ENCODE data around the gene THRB. TPM values are rescaled to one million over a fixed set of nuclear protein-coding genes. Genes with fewer than 3 reads are reported as not detected.
"Not testable (repeated sequence)": the region's sequence is repeated elsewhere in the genome, so short reads cannot be mapped to it uniquely, and the experiment has no call there.

THRB gene
- total RNA-seq, 2 donors from 2014 or later: 6.7 to 6.9 TPM

- ATAC-seq (no peak), DNase-seq (no peak)
- no peaks in the 10 kb centered on the region for H3K27me3 ChIP-seq
- no peaks in the 10 kb centered on the region for H3K36me3 ChIP-seq (replicated peaks in 1 of 2; ENCODE audit: insufficient read depth in 1 of 2, low read depth in 2 of 2)
- no peaks in the 10 kb centered on the region for H3K9me3 ChIP-seq
- H3K27ac ChIP-seq: peak overlapping the region in 1 of 4 donors; percentile 33
- intact Hi-C loops (cut with DNase I): no loop called here
- no peak overlapping the region for H3K4me3 ChIP-seq
- H3K4me1 ChIP-seq: peaks cover 26% of the 10 kb centered on the region
- 73 to 79% methylated on average over 1 of the region's 1 CpG for WGBS, 2 donors
- TF ChIP-seq POLR2A (IDR thresholded peaks at IDR 0.05) (no peak), CTCF (IDR thresholded peaks at IDR 0.05) (no peak)
Observed at GRCh38 chr3:24434651-24435050, 60.0 kb downstream of the THRB start.

GRCh38 chr3:24433838-24434591, 60.6 kb downstream of the THRB start:
- TF ChIP-seq POLR2A (IDR thresholded peaks at IDR 0.05): no peak
- TF ChIP-seq CTCF (IDR thresholded peaks at IDR 0.05): no peak
- no peak for DNase-seq
- H3K27ac ChIP-seq: peak overlapping the region in 1 of 4 donors; percentile 33
- intact Hi-C loops (cut with DNase I): no loop called here
- no peaks in the 10 kb centered on the region for H3K9me3 ChIP-seq
- no peaks in the 10 kb centered on the region for H3K36me3 ChIP-seq (replicated peaks in 1 of 2; ENCODE audit: insufficient read depth in 1 of 2, low read depth in 2 of 2)
- 42 to 44% methylated on average over 5 of the region's 5 CpGs for WGBS, 2 donors
- H3K4me3 ChIP-seq: no peak overlapping the region
- no peak for ATAC-seq
- peaks cover 26% of the 10 kb centered on the region for H3K4me1 ChIP-seq
- H3K27me3 ChIP-seq: no peaks in the 10 kb centered on the region

GRCh38 chr3:24432989-24433388, 61.7 kb downstream of the THRB start:
- DNase-seq: no peak
- Histone ChIP-seq H3K4me3 (no peak overlapping the region), H3K36me3 (replicated peaks in 1 of 2; ENCODE audit: insufficient read depth in 1 of 2, low read depth in 2 of 2) (no peaks in the 10 kb centered on the region), H3K4me1 (peaks cover 26% of the 10 kb centered on the region), H3K27ac (no peak overlapping the region), H3K27me3 (no peaks in the 10 kb centered on the region), H3K9me3 (no peaks in the 10 kb centered on the region)
- intact Hi-C loops (cut with DNase I): no loop called here
- no peak for ATAC-seq
- no peak for TF ChIP-seq POLR2A (IDR thresholded peaks at IDR 0.05)

GRCh38 chr3:24428481-24428880, 66.2 kb downstream of the THRB start:
- ATAC-seq (no peak), DNase-seq (no peak)
- Histone ChIP-seq H3K36me3 (replicated peaks in 1 of 2; ENCODE audit: insufficient read depth in 1 of 2, low read depth in 2 of 2) (no peaks in the 10 kb centered on the region), H3K9me3 (no peaks in the 10 kb centered on the region), H3K27ac (no peak overlapping the region), H3K4me3 (no peak overlapping the region), H3K27me3 (no peaks in the 10 kb centered on the region), H3K4me1 (peaks cover 5% of the 10 kb centered on the region)
- intact Hi-C loops (cut with DNase I): no loop called here
- WGBS, 2 donors: 44 to 48% methylated on average over 2 of the region's 2 CpGs
- TF ChIP-seq POLR2A (IDR thresholded peaks at IDR 0.05) (no peak), CTCF (IDR thresholded peaks at IDR 0.05) (no peak)

- Histone ChIP-seq H3K9me3 (no peaks in the 10 kb centered on the region), H3K27me3 (no peaks in the 10 kb centered on the region), H3K4me3 (no peak overlapping the region), H3K36me3 (replicated peaks in 1 of 2; ENCODE audit: insufficient read depth in 1 of 2, low read depth in 2 of 2) (no peaks in the 10 kb centered on the region), H3K27ac (no peak overlapping the region), H3K4me1 (no peaks in the 10 kb centered on the region)
- DNase-seq: no peak
- no peak for ATAC-seq
- intact Hi-C loops (cut with DNase I): no loop called here
- WGBS, 2 donors: 86 to 93% methylated on average over 2 of the region's 2 CpGs
- TF ChIP-seq POLR2A (IDR thresholded peaks at IDR 0.05) (no peak), CTCF (IDR thresholded peaks at IDR 0.05) (no peak)
Observed at GRCh38 chr3:24426896-24427295, 67.8 kb downstream of the THRB start.

- H3K4me3 ChIP-seq; intact Hi-C loops (cut with DNase I); H3K9me3 ChIP-seq; H3K27me3 ChIP-seq; H3K27ac ChIP-seq; H3K36me3 ChIP-seq (replicated peaks in 1 of 2; ENCODE audit: insufficient read depth in 1 of 2, low read depth in 2 of 2); ATAC-seq; DNase-seq: not testable (repeated sequence)
- H3K4me1 ChIP-seq: peaks cover 25% of the 10 kb centered on the region
- 77 to 83% methylated on average over 1 of the region's 1 CpG for WGBS, 2 donors
Observed at GRCh38 chr3:24420829-24421228, 73.8 kb downstream of the THRB start.
